HepG2 (cell line): ENCODE results near the gene PKP1. TPM values are rescaled to one million over a fixed set of nuclear protein-coding genes. Genes with fewer than 3 reads are reported as not detected.

ENCODE experiments used
- ATAC-seq: fragments of 200-7000 bp; cut with Tn5 transposase; 3 replicates; pipeline ENCODE4 v1.9.1; 2020; ENCODE audit warnings: mild to moderate bottlenecking, moderate library complexity
- BruUV-seq: library from RNA; stranded (reverse); fragments of 400-500 nt; replicated peaks from 2 replicates; lab custom pipeline; 2021; lab: Mats Ljungman, UMichigan
- CTCF ChIA-PET: fragments of 300-600 bp; formaldehyde crosslinking; extraction: SDS; loops from one replicate; lab custom pipeline; 2021; ENCODE audit warnings: low total read pairs, inconsistent platforms, low intra/inter-chr PET ratio; lab: Yijun Ruan, JAX
- POLR2A ChIA-PET: fragments of 350-600 bp; sonication (Branson Sonifier 250); formaldehyde crosslinking; loops from one replicate; lab custom pipeline; 2020; ENCODE audit warnings: antibody characterized with exemption, inconsistent platforms; lab: Yijun Ruan, JAX
- DNase-seq: peaks from one replicate; pipeline ENCODE4 v3.0.0-alpha.2; 2015; ENCODE audit warnings: low spot score
- FAIRE-seq: peaks from 3 replicates; lab custom pipeline; 2011; peaks lifted over from hg19 to GRCh38; lab: Jason Lieb, UNC
- H2AFZ ChIP-seq: one replicate; pipeline ENCODE4 v1.6.1; 2011; ENCODE audit warnings: low read length, inconsistent platforms
- H3K27ac ChIP-seq: fragments of 300-600 bp; 3 replicates; pipeline ENCODE4 v1.8.0; 2011; ENCODE audit warnings: mixed run types, mild to moderate bottlenecking, mixed read lengths, low read length, inconsistent platforms; ENCODE audit not compliant: insufficient read depth; ENCODE audit errors: extremely low read length
- H3K27me3 ChIP-seq, 2 experiments: fragments of 200-600 bp in 1 of 2; 2 replicates in 1 of 2; 3 replicates in 1 of 2; pipeline versions ENCODE4 v1.6.0 to v1.8.0; 2011; ENCODE audit warnings: low read length in 2 of 2, mild to moderate bottlenecking in 2 of 2, moderate library complexity in 2 of 2, inconsistent platforms in 1 of 2; ENCODE audit not compliant: insufficient read depth in 2 of 2, control insufficient read depth in 1 of 2
- H3K36me3 ChIP-seq, 2 experiments: fragments of 200-600 bp in 1 of 2; replicated peaks in 1 of 2; 2 replicates in 1 of 2; 3 replicates in 1 of 2; pipeline versions ENCODE4 v1.5.1 to v1.8.0; 2011; ENCODE audit warnings: low read length in 2 of 2, inconsistent platforms in 1 of 2; ENCODE audit not compliant: insufficient read depth in 2 of 2, control insufficient read depth in 1 of 2
- H3K4me1 ChIP-seq: 2 replicates; pipeline ENCODE4 v1.5.1; 2012; ENCODE audit warnings: low read length, inconsistent platforms; ENCODE audit not compliant: insufficient read depth
- H3K4me2 ChIP-seq: 2 replicates; pipeline ENCODE4 v1.6.0; 2011; ENCODE audit warnings: low read depth, low read length, inconsistent platforms
- H3K4me3 ChIP-seq, 3 experiments: fragments of 200-600 bp in 1 of 3; sonication (generic), shearing (Covaris generic) in 1 of 3; replicated peaks in 1 of 3; 2 replicates each; pipeline ENCODE4 v1.5.1; 2011 to 2016; ENCODE audit warnings: low read length in 3 of 3, inconsistent platforms in 2 of 3, low read depth in 2 of 3, mild to moderate bottlenecking in 2 of 3, control low read depth in 1 of 3, mixed read lengths in 1 of 3; ENCODE audit not compliant: insufficient read depth in 1 of 3
- H3K79me2 ChIP-seq: one replicate; pipeline ENCODE4 v1.6.1; 2011; ENCODE audit warnings: low read length, inconsistent platforms; ENCODE audit not compliant: insufficient read depth
- H3K9ac ChIP-seq: 2 replicates; pipeline ENCODE4 v1.6.0; 2011; ENCODE audit warnings: mild to moderate bottlenecking, low read depth, low read length, inconsistent platforms; ENCODE audit not compliant: insufficient read depth
- H3K9me3 ChIP-seq: 2 replicates; pipeline ENCODE4 v1.5.1; 2012; ENCODE audit warnings: mild to moderate bottlenecking, low read length
- H4K20me1 ChIP-seq: 2 replicates; pipeline ENCODE4 v1.6.0; 2011; ENCODE audit warnings: inconsistent platforms, mild to moderate bottlenecking, low read length, moderate library complexity; ENCODE audit not compliant: insufficient read depth
- ATAD3A ChIP-seq: sonication (generic); formaldehyde crosslinking; IDR thresholded peaks from 2 replicates; pipeline ENCODE4 v1.4.0; 2020; ENCODE audit warnings: missing genetic modification reagents
- CREB1 ChIP-seq, 2 experiments: fragments of 450-650 bp in 1 of 2; IDR thresholded peaks; 2 replicates each; pipeline ENCODE4 v1.6.1; 2016 to 2017; ENCODE audit warnings: control low read depth in 1 of 2, mild to moderate bottlenecking in 1 of 2, missing compliant biosample characterization in 1 of 2, missing genetic modification characterization in 1 of 2
- KAT8 ChIP-seq: IDR thresholded peaks from 2 replicates; pipeline ENCODE4 v1.6.1; 2016; ENCODE audit warnings: missing genetic modification reagents, missing compliant biosample characterization
- KDM5A ChIP-seq: fragments of 200-600 bp; sonication (generic); IDR thresholded peaks from 2 replicates; pipeline ENCODE4 v1.7.0; 2018; ENCODE audit warnings: antibody characterized with exemption, mild to moderate bottlenecking, low read length, borderline replicate concordance
- KLF15 ChIP-seq: sonication (generic); formaldehyde crosslinking; IDR thresholded peaks from 2 replicates; pipeline ENCODE4 v1.8.1; 2023; ENCODE audit warnings: borderline replicate concordance, mild to moderate bottlenecking, inconsistent platforms, missing genetic modification reagents, mixed read lengths
- KLF16 ChIP-seq, 2 experiments: sonication (generic) in 1 of 2; formaldehyde crosslinking in 1 of 2; IDR thresholded peaks; 2 replicates each; pipeline versions ENCODE4 v1.6.1 to v1.8.0; 2016 to 2023; ENCODE audit warnings: missing genetic modification reagents in 2 of 2, missing compliant biosample characterization in 1 of 2
- MEIS2 ChIP-seq: sonication (generic); formaldehyde crosslinking; IDR thresholded peaks from 2 replicates; pipeline ENCODE4 v1.9.0; 2021; ENCODE audit warnings: mild to moderate bottlenecking, missing genetic modification reagents
- NFATC3 ChIP-seq: sonication (generic); formaldehyde crosslinking; IDR thresholded peaks from 2 replicates; pipeline ENCODE4 v1.5.1; 2020; ENCODE audit warnings: mild to moderate bottlenecking, missing genetic modification reagents
- ZNF10 ChIP-seq: sonication (generic); formaldehyde crosslinking; IDR thresholded peaks from 2 replicates; pipeline ENCODE4 v1.4.0; 2020; ENCODE audit warnings: mild to moderate bottlenecking, low read depth, missing genetic modification reagents, borderline replicate concordance
- ZNF615 ChIP-seq: sonication (generic); formaldehyde crosslinking; IDR thresholded peaks from 2 replicates; pipeline ENCODE4 v1.5.0; 2020; ENCODE audit warnings: mild to moderate bottlenecking, missing genetic modification reagents, borderline replicate concordance
- ZSCAN20 ChIP-seq: sonication (generic); formaldehyde crosslinking; IDR thresholded peaks from 2 replicates; pipeline ENCODE4 v1.4.0; 2020; ENCODE audit warnings: missing genetic modification reagents, mild to moderate bottlenecking, borderline replicate concordance
- WGBS: methylation state at CpG from one replicate; pipeline ENCODE4 v1.1.6; 2017; ENCODE audit warnings: low lambda C conversion rate; 5-methylcytosine and 5-hydroxymethylcytosine counted together
- in situ Hi-C: cut with HindIII; loops from 2 replicates; pipeline ENCODE4 v1.10.0; 2017; ENCODE audit warnings: low pct_unique_long_range_greater_than_20kb; ENCODE audit not compliant: extremely low pct_ligation_motif_present
- intact Hi-C: fragments of 100-400 bp; cut with micrococcal nuclease; formaldehyde crosslinking; loops from one replicate; pipeline ENCODE4 v1.10.0; 2022; ENCODE audit not compliant: unreplicated experiment
- polyA plus RNA-seq, 8 experiments: library from polyadenylated mRNA; depleted of rRNA in 3 of 8; stranded (reverse) in 7 of 8; unstranded in 1 of 8; fragments of >200 nt; fragmentation: Illumina TruSeq in 4 of 8; extraction: Trizol in 4 of 8; gene quantifications; 2 replicates each; pipeline versions ENCODE4 v1.2.1 to v1.2.3, GENCODE V29; 2011 to 2016; ENCODE audit warnings: low read depth in 4 of 8, missing spikeins in 1 of 8, mixed read lengths in 1 of 8; ENCODE audit not compliant: insufficient read depth in 1 of 8
- total RNA-seq, 5 experiments: library from RNA; depleted of rRNA; stranded (reverse); fragments of >200 nt; fragmentation: Illumina TruSeq; extraction: Trizol; gene quantifications; 2 replicates each; pipeline ENCODE4 v1.2.3, GENCODE V29; 2016; ENCODE audit warnings: low read depth in 1 of 5
- TF ChIP-seq, protein P1 (sequence below): sonication (generic); formaldehyde crosslinking; IDR thresholded peaks from 2 replicates; pipeline ENCODE4 v1.5.1; 2020; ENCODE audit warnings: missing genetic modification reagents, mild to moderate bottlenecking, borderline replicate concordance
- TF ChIP-seq, protein P2 (sequence below): sonication (generic); formaldehyde crosslinking; IDR thresholded peaks from 2 replicates; pipeline ENCODE4 v1.4.0; 2020; ENCODE audit warnings: mild to moderate bottlenecking, missing genetic modification reagents
- TF ChIP-seq, protein P3 (sequence below): sonication (generic); formaldehyde crosslinking; conservative IDR thresholded peaks from 2 replicates; pipeline ENCODE4 v1.8.1; 2023; ENCODE audit warnings: missing genetic modification reagents
- TF ChIP-seq, protein P4 (sequence below): sonication (generic); formaldehyde crosslinking; IDR thresholded peaks from 2 replicates; pipeline ENCODE4 v1.8.1; 2023; ENCODE audit warnings: missing genetic modification reagents, inconsistent platforms, borderline replicate concordance

PKP1 gene
- total and polyA plus RNA-seq, 2 of the 13 experiments (the other 11 are each of a cell fraction or from before 2014, with no cell fraction given) = not detected

DNA sequence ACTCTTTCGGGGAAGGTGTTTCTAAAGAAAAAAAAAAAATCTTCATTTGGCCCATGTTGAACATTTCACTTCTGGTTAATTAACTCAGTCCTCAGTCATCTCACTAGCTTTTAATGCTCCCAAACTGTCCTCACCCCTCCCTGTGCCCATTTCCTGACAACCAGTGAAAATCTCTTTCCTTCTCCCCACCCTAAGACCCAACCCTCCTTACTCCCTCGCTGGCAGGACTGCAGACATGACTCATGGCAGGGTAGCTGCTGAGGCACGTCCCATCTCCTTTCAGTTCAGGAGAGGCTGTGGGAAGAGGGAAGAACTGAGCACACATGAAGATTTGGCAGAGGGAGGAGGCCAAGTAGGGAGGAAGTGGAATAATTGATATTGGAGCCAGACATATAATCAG lies 12.6 kb downstream of the PKP1 start:
- WGBS = 27% methylated on average over 3 of the region's 3 CpGs
- ChIA-PET CTCF (no interaction called here), POLR2A (no interaction called here)
- FAIRE-seq (no peak), ATAC-seq (no peak), DNase-seq (no peak)
- no TSS peak for BruUV-seq
- H3K79me2 ChIP-seq = no peaks in the 10 kb centered on the region
- H3K36me3 ChIP-seq = no peaks in the 10 kb centered on the region
- no peaks in the 10 kb centered on the region for H3K9me3 ChIP-seq
- peaks cover 4 to 44% of the 10 kb centered on the region in 2 experiments; a peak in 3 of 5 replicates for H3K27me3 ChIP-seq
- H3K4me2 ChIP-seq = no peak overlapping the region
- intact Hi-C loops (no loop called here), in situ Hi-C loops (no loop called here)
- peaks cover 8% of the 10 kb centered on the region for H3K4me1 ChIP-seq
- H2AFZ ChIP-seq = no peak overlapping the region
- TF ChIP-seq CREB1 (IDR thresholded peaks at IDR 0.05) (no peak), CREB1 (CRISPR knock-in tag; IDR thresholded peaks at IDR 0.05) (no peak), ZNF615 (no peak)
- H3K27ac ChIP-seq = no peak overlapping the region
- no peak overlapping the region for H3K9ac ChIP-seq
- H4K20me1 ChIP-seq = no peaks in the 10 kb centered on the region
- no peak overlapping the region for H3K4me3 ChIP-seq

DNA sequence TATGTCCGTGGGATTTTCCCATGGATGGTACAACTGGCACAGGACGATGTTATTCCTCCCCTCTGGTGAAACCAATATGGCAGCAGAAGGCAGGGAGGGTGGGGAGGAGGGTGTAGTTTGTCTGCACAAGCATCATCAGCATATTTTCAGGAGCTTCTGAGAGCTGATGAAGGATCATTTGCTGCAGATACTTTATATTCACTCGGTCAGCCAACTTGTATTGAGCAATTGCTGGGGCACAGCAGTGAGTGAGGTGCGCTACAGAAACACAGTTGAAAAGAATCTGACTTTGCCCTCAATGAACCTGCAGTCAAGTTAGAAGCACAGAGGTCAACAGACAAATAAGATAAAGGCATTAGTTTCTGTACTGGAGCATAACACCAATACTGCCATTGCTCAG lies 13.0 kb downstream of the PKP1 start:
- no peak overlapping the region for H3K9ac ChIP-seq
- intact Hi-C loops = no loop called here
- in situ Hi-C loops = no loop called here
- TF ChIP-seq ZSCAN20 (CRISPR knock-in tag) (no peak), KAT8 (no peak), KDM5A (no peak), ATAD3A (CRISPR knock-in tag) (no peak), NFATC3 (no peak), MEIS2 (CRISPR knock-in tag) (no peak), ZNF10 (CRISPR knock-in tag) (no peak), KLF15 (CRISPR knock-in tag) (no peak), KLF16 (CRISPR knock-in tag; IDR thresholded peaks at IDR 0.05) (no peak)
- TF ChIP-seq, protein P1, sequence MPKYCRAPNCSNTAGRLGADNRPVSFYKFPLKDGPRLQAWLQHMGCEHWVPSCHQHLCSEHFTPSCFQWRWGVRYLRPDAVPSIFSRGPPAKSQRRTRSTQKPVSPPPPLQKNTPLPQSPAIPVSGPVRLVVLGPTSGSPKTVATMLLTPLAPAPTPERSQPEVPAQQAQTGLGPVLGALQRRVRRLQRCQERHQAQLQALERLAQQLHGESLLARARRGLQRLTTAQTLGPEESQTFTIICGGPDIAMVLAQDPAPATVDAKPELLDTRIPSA (CRISPR knock-in tag) = no peak
- TF ChIP-seq, protein P2, sequence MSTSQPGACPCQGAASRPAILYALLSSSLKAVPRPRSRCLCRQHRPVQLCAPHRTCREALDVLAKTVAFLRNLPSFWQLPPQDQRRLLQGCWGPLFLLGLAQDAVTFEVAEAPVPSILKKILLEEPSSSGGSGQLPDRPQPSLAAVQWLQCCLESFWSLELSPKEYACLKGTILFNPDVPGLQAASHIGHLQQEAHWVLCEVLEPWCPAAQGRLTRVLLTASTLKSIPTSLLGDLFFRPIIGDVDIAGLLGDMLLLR = no peak
- TF ChIP-seq, protein P3, sequence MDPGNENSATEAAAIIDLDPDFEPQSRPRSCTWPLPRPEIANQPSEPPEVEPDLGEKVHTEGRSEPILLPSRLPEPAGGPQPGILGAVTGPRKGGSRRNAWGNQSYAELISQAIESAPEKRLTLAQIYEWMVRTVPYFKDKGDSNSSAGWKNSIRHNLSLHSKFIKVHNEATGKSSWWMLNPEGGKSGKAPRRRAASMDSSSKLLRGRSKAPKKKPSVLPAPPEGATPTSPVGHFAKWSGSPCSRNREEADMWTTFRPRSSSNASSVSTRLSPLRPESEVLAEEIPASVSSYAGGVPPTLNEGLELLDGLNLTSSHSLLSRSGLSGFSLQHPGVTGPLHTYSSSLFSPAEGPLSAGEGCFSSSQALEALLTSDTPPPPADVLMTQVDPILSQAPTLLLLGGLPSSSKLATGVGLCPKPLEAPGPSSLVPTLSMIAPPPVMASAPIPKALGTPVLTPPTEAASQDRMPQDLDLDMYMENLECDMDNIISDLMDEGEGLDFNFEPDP (CRISPR knock-in tag) = no peak
- TF ChIP-seq, protein P4, sequence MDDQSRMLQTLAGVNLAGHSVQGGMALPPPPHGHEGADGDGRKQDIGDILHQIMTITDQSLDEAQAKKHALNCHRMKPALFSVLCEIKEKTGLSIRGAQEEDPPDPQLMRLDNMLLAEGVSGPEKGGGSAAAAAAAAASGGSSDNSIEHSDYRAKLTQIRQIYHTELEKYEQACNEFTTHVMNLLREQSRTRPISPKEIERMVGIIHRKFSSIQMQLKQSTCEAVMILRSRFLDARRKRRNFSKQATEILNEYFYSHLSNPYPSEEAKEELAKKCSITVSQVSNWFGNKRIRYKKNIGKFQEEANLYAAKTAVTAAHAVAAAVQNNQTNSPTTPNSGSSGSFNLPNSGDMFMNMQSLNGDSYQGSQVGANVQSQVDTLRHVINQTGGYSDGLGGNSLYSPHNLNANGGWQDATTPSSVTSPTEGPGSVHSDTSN = no peak

More for the DNA sequence above, 13.0 kb downstream of the PKP1 start:
- H3K27ac ChIP-seq = no peak overlapping the region
- H3K9me3 ChIP-seq = no peaks in the 10 kb centered on the region
- ChIA-PET POLR2A (no interaction called here), CTCF (no interaction called here)
- H3K4me1 ChIP-seq = peaks cover 8% of the 10 kb centered on the region
- H2AFZ ChIP-seq = no peak overlapping the region
- peaks cover 4 to 42% of the 10 kb centered on the region in 2 experiments; a peak in 3 of 5 replicates for H3K27me3 ChIP-seq
- no peak for FAIRE-seq
- H3K4me2 ChIP-seq = no peak overlapping the region
- H3K79me2 ChIP-seq = no peaks in the 10 kb centered on the region
- ATAC-seq = no peak
- H3K36me3 ChIP-seq = no peaks in the 10 kb centered on the region
- no peaks in the 10 kb centered on the region for H4K20me1 ChIP-seq
- no peak overlapping the region for H3K4me3 ChIP-seq
- WGBS = 33% methylated on average over 3 of the region's 4 CpGs
- DNase-seq = no peak
- no TSS peak for BruUV-seq
